MCF 10A (cell line): ENCODE measurements around the gene RBP5. TPM values are rescaled to one million over a fixed set of nuclear protein-coding genes. Genes with fewer than 3 reads are reported as not detected.

Experiments
- BruUV-seq: library from RNA; stranded (reverse); fragments of 400-500 nt; replicated peaks from 2 replicates; lab custom pipeline; 2021; lab: Mats Ljungman, UMichigan
- CTCF ChIA-PET: fragments of 300-600 bp; sonication (Branson Sonifier 250); formaldehyde crosslinking; extraction: SDS; loops from one replicate; lab custom pipeline; 2021; ENCODE audit warnings: antibody characterized with exemption, inconsistent platforms; lab: Yijun Ruan, JAX
- POLR2A ChIA-PET: fragments of 300-600, 350-650 bp; sonication (Branson Sonifier 250); formaldehyde crosslinking; extraction: SDS; loops from one replicate; lab custom pipeline; 2020; ENCODE audit warnings: antibody characterized with exemption, inconsistent platforms; lab: Yijun Ruan, JAX
- DNase-seq: peaks from one replicate; pipeline ENCODE4 v3.0.0-alpha.2; 2018; ENCODE audit not compliant: unreplicated experiment
- H3K27ac Mint-ChIP-seq: one replicate; pipeline ENCODE4 v1.8.0; 2022; ENCODE audit warnings: mild to moderate bottlenecking, low read depth, mixed read lengths; ENCODE audit not compliant: unreplicated experiment
- H3K27me3 Mint-ChIP-seq: one replicate; pipeline ENCODE4 v1.8.0; 2022; ENCODE audit warnings: mixed read lengths; ENCODE audit not compliant: insufficient read depth, unreplicated experiment
- H3K36me3 Mint-ChIP-seq: one replicate; pipeline ENCODE4 v1.8.0; 2022; ENCODE audit warnings: mild to moderate bottlenecking, moderate library complexity, mixed read lengths; ENCODE audit not compliant: insufficient read depth, unreplicated experiment
- H3K4me1 Mint-ChIP-seq: one replicate; pipeline ENCODE4 v1.8.0; 2022; ENCODE audit warnings: mixed read lengths; ENCODE audit not compliant: insufficient read depth, unreplicated experiment
- H3K4me3 Mint-ChIP-seq: one replicate; pipeline ENCODE4 v1.8.0; 2022; ENCODE audit warnings: mild to moderate bottlenecking, moderate library complexity, mixed read lengths; ENCODE audit not compliant: unreplicated experiment
- H3K9me3 Mint-ChIP-seq: one replicate; pipeline ENCODE4 v1.8.0; 2022; ENCODE audit warnings: mixed read lengths; ENCODE audit not compliant: unreplicated experiment
- CTCF ChIP-seq: fragments of 200-600 bp; IDR thresholded peaks from one replicate; pipeline ENCODE4 v1.8.0; 2022; ENCODE audit warnings: antibody characterized with exemption, mild to moderate bottlenecking; ENCODE audit not compliant: unreplicated experiment
- intact Hi-C: fragments of 100-400 bp; cut with micrococcal nuclease; formaldehyde crosslinking; loops from 2 replicates; pipeline ENCODE4 v1.14.1; 2022
- total RNA-seq: library from RNA; stranded (reverse); gene quantifications from 2 replicates; pipeline ENCODE4 v1.2.3, GENCODE V29; 2022

Gene RBP5
- total RNA-seq, 1 experiment from 2014 or later: not detected

- no peaks in the 10 kb centered on the region for H3K9me3 Mint-ChIP-seq
- ChIA-PET CTCF (interaction anchor here (1.5 to 2.8 kb wide), 3 partner anchors 8 to 43 kb away, joined by 6 to 15 read pairs (median 14); partner anchors contain the start of genes C1R and C1S), POLR2A (interaction anchor here (1.0 to 1.7 kb wide), 4 partner anchors 10 to 43 kb away, joined by 3 to 5 read pairs (median 4); partner anchors contain the start of genes C1R and C1S)
- DNase-seq: no peak
- H3K27me3 Mint-ChIP-seq: no peaks in the 10 kb centered on the region
- intact Hi-C loops: no loop called here
- no peak overlapping the region for H3K27ac Mint-ChIP-seq
- no peak for TF ChIP-seq CTCF
- H3K36me3 Mint-ChIP-seq: peaks cover 62% of the 10 kb centered on the region
- no peak overlapping the region for H3K4me3 Mint-ChIP-seq
- peaks cover 32% of the 10 kb centered on the region for H3K4me1 Mint-ChIP-seq
- no TSS peak for BruUV-seq
Observed at GRCh38 chr12:7103837-7104584, 24.7 kb downstream of the RBP5 start.

GRCh38 chr12:7102582-7102981 lies 26.1 kb downstream of the RBP5 start:
- CTCF ChIA-PET: interaction anchor here (0.5 to 2.8 kb wide), 10 partner anchors 10 to 547 kb away, joined by 3 to 14 read pairs (median 4); partner anchors contain the start of genes C12orf57, C1S and RNU7-1
- no TSS peak for BruUV-seq
- no peaks in the 10 kb centered on the region for H3K9me3 Mint-ChIP-seq
- no peaks in the 10 kb centered on the region for H3K27me3 Mint-ChIP-seq
- intact Hi-C loops: no loop called here
- POLR2A ChIA-PET: no interaction called here
- H3K4me1 Mint-ChIP-seq: peaks cover 32% of the 10 kb centered on the region
- peaks cover 74% of the 10 kb centered on the region for H3K36me3 Mint-ChIP-seq
- no peak overlapping the region for H3K27ac Mint-ChIP-seq
- no peak for TF ChIP-seq CTCF
- no peak for DNase-seq
- H3K4me3 Mint-ChIP-seq: no peak overlapping the region

- intact Hi-C loops: no loop called here
- no peaks in the 10 kb centered on the region for H3K27me3 Mint-ChIP-seq
- ChIA-PET POLR2A (interaction anchor here (0.6 kb wide), 1 partner anchor 77 kb away, joined by 3 read pairs; no protein-coding TSS in a partner anchor), CTCF (interaction anchor here (0.6 to 2.8 kb wide), 7 partner anchors 11 to 548 kb away, joined by 3 to 14 read pairs (median 3); no protein-coding TSS in a partner anchor)
- no peak for TF ChIP-seq CTCF
- peaks cover 79% of the 10 kb centered on the region for H3K36me3 Mint-ChIP-seq
- peaks cover 32% of the 10 kb centered on the region for H3K4me1 Mint-ChIP-seq
- no peak overlapping the region for H3K4me3 Mint-ChIP-seq
- BruUV-seq: no TSS peak
- DNase-seq: no peak
- no peaks in the 10 kb centered on the region for H3K9me3 Mint-ChIP-seq
- H3K27ac Mint-ChIP-seq: no peak overlapping the region
Observed at GRCh38 chr12:7101694-7102131, 27.0 kb downstream of the RBP5 start.

- no peaks in the 10 kb centered on the region for H3K27me3 Mint-ChIP-seq
- no peak for DNase-seq
- TF ChIP-seq CTCF: no peak
- no peaks in the 10 kb centered on the region for H3K9me3 Mint-ChIP-seq
- no peak overlapping the region for H3K27ac Mint-ChIP-seq
- H3K4me1 Mint-ChIP-seq: peaks cover 27% of the 10 kb centered on the region
- no peak overlapping the region for H3K4me3 Mint-ChIP-seq
- no TSS peak for BruUV-seq
- intact Hi-C loops: no loop called here
- H3K36me3 Mint-ChIP-seq: peaks cover 82% of the 10 kb centered on the region
- CTCF ChIA-PET: interaction anchor here (0.6 to 2.8 kb wide), 4 partner anchors 11 to 310 kb away, joined by 3 to 14 read pairs (median 4); no protein-coding TSS in a partner anchor
- POLR2A ChIA-PET: interaction anchor here (0.5 to 0.6 kb wide), 2 partner anchors 77 kb away, joined by 3 read pairs; no protein-coding TSS in a partner anchor
Observed at GRCh38 chr12:7101047-7101693, 27.5 kb downstream of the RBP5 start.
